Activated CD4-positive, CD25-positive, alpha-beta regulatory T cell treated with anti-CD3 and anti-CD28 coated beads, Interleukin-2, amount 50 U/mL, for 72 hours (primary cell): ENCODE measurements around the gene KLHL7.
"Not testable (repeated sequence)": the region's sequence is repeated elsewhere in the genome, so short reads cannot be mapped to it uniquely, and the experiment has no call there.

ENCODE experiments used
- DNase-seq: peaks from one replicate; pipeline ENCODE4 v3.0.0; 2021

KLHL7 gene

DNA sequence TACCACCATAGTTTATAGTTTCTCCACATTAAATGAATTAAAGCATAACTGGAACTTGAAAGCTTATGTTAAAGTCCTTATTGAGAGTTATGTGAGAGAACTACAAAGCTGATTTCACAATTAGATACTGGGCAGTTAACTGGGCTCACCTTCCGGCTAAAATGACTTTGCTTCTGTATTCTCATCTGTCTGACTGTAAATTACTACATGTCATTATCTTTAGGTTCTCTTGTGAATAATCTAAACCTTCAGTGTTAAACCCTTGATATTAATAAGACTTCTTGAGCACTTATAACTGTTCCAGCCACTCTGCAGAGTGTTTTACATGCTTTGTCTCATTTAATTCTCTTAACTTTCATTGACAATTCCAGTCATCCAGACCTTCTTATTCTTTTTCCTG, 3.9 kb downstream of the KLHL7 start:
- DNase-seq, result no peak

DNA sequence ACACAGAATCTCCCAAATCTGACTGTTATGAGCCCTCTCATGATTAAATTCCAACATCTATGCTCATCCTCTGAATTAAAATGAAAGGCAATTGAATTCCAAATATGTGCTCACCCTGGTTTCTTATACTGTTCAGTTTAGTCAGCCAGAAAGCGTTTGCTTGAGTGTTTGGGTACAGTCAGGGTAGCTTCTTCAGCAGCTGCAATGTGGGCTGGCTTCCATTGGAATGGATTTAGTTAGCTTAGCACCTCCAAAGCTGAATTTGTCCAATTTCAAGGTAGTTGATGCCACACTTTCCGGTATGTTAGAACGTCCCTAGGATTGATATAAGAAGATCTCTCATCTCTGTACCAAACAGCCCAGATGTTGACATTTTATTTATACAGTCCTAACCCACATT, 9.3 kb downstream of the KLHL7 start:
- DNase-seq, result no peak

DNA sequence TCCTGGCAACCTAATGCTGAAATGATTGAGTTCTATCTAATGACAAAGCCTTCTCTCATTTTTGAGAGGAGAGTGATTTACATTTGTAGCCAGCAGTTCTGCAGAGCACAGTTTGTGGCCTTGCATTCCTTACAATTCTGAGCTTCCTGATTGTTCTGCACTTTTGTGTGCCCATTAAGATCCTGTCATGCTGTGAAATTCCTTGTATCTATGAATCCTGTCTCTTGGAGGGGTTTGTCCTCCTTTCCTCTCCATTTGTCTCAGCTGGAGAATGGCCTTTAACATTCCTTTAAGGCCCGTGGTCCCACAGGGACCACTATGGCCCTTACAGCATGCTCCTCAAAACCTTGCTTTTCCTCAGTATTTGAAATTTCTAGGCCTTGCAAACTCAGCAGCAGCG, 10.4 kb downstream of the KLHL7 start:
- no peak for DNase-seq

DNA sequence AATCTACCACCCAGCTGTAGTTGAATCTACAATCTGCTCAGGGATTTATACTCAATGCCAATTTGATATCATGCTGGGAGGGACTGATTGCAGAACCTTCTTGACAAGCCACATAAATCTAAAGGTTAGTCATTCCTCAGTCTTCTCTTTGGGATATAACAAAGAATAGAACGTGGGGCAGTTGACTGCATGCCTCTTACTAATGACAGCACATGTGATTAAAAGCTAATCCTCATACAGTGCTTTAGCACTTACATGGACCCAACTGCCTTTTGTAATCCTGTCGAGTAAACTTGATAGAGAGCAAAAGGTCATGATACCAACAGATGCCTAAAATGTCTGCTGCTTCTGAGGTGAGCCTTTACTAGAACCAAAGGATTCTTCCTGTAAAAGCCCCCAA, 12.3 kb downstream of the KLHL7 start:
- DNase-seq, result no peak

DNA sequence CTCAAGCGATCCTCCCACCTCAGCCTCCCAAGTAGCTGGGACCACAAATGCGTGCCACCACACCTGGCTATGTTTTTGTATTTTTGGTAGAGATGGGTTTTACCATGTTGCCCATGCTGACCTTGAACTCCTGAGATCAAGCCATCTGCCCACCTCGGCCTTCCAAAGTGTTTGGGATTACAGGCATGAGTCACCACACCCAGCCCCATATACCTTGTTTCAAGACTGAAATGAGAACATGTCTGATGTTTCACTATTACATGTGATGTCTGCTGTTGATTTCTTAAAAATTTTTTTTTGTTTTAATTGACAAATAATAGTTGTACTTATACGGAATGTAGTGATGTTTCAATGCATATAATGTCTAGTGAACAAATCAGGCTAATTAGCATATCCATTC, 14.5 kb downstream of the KLHL7 start:
- DNase-seq, result no peak

DNA sequence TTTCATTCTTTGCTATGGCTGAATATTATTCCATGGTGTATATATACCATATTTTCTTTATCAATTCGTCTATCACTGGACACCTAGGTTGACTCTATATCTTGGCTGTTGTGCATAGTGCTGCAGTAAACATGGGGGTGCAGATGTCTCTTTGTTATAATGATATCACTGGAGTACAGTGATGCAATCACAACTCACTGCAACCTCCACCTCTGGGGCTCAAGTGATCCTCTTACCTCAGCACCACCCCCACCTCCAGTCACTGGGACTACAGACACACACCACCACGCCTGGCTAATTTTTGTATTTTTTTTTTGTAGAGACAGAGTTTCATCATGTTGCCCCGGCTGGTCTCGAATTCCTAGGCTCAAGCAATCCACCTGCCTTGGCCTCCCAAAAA, 15.6 kb downstream of the KLHL7 start:
- DNase-seq, result no peak

DNA sequence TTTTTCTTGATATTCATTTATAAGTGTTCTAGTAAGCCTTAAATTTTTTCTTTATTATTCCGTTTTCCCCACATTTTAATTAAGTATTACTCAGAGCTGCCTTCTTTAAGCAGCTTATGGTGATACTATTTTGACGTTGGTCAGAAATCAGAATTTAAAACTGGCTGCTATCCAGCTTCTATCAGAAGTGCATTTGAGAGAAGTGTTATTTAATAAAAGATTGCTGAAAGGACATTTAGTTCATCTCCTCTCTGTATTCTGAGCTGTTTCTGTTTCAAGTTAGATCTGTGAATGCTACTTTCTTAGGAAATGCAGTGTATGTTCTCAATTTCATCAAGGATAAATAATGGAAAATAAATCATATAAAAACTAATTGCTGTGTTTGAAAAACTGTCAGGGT, 17.4 kb downstream of the KLHL7 start:
- no peak for DNase-seq

DNA sequence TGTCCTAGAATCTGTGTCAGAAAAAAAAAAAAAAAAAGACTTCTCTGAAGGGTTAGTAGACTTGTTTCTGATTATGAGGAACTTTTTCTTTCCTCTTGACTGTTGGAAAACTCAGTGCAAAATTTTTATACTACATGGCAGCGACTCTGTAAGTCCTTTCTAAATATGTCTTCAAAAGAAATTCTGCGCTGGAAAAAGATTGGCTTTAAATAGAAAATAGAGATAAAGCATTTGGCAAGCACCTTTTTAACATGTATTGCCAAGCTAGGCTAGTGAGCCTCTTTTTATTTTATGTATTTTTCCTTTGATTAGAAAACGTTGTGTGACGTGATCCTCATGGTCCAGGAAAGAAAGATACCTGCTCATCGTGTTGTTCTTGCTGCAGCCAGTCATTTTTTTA, 17.9 kb downstream of the KLHL7 start:
- DNase-seq, result no peak

DNA sequence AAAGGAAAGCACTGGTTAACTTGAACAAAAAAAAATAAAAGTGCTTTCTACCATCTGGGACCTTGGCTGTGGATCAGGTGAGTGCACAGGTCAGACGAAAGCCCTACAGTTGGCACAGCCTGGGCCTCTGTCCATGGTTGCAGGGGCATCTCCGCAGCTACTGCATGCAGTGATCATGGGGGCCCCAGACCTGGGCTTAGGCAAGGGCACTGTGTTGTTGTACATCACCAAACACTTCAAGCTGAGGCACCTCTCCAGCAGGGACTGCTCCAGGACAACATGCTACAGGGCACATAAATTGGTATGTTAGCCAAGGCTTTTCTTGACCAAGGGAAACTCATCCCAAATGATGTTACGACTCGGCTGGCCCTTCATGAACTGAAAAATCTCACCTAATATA, 23.5 kb downstream of the KLHL7 start:
- no peak for DNase-seq

DNA sequence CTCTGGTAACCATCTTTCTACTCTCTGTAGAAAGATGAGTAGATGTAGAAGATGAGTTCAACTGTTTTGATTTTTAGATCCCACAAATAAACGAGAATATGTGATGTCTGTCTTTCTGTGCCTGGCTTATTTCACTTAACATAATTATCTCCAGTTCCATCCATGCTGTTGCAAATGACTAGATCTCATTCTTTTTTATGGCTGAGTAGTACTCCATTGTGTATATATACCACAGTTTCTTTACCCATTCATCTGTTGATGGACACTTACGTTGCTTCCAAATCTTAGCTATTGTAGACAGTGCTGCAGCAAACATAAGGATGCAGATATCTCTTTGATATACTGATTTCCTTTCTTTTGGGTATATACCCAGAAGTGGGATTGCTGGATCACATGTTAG, 26.2 kb downstream of the KLHL7 start:
- not testable (repeated sequence) for DNase-seq

DNA sequence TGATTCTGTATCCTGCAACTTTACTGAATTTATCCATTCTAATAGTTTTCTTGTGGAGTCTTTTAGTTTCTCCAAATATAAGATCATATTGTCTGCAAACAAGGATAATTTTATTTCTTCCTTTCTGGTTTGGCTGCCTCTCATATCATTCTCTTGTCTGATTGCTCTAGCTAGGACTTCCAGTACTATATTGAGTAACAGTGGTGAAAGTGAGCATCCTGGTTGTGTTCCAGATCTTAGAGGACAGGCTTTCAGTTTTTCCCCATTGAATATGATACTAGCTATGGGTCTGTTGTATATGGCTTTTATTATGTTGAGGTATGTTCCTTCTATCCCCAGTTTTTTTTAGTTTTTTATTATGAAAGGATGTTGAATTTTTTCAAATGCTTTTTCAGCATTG, 28.2 kb downstream of the KLHL7 start:
- no peak for DNase-seq

DNA sequence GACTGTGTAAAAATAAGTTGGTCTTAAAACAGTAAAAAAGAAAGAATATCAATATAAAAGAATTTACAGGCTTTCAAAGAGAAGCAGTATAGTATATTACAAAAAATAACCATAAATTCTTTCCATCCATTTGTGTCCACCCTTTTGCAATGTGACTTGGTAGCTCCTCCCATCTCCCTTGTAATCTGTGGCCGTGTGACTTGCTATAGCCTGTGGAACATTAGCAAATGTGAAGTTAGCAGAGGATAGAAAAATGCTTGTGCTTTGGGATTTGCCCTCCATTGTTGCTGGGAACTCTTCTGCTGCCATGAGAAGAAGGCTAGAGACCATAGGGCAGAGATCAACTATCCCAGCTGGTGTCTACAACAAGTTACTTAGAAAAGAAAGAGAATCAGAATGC, 30.2 kb downstream of the KLHL7 start:
- no peak for DNase-seq

DNA sequence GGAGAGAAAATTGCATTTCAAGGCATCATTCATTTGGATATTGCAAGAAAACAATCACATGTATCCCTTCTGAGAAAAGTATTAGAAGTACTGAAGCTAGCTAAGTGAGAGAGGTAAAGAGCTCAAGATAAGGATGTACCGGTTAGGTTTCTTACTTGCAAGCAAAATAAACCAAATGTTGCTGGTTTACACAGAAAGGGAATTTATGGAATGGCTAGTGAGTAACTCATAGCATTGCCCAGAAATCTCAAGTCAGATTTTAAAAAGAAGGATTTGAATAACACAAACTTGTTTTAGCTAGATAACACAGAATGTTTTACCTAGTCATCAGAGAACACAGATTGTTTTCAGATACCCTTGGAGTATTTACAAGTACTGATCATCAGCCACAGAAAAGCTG, 30.6 kb downstream of the KLHL7 start:
- no peak for DNase-seq

DNA sequence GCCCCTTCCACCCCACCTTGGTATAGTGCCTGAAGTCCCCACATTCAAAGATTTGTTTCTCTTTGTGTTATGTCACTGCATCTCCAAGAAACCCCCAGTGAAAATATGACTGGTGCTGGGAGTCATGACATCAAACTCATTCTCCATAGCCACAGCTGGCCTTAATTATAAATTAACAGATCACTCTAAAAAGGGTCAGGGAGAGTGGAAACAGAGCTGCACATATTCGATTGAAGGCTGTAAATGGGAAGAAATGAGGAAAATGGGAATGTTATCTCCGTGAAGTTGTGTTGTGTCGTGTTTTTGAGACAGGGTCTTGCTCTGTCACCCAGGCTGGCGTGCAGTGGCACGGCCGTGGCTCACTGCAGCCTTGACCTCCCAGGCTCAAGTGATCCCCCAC, 52.1 kb downstream of the KLHL7 start:
- no peak for DNase-seq

DNA sequence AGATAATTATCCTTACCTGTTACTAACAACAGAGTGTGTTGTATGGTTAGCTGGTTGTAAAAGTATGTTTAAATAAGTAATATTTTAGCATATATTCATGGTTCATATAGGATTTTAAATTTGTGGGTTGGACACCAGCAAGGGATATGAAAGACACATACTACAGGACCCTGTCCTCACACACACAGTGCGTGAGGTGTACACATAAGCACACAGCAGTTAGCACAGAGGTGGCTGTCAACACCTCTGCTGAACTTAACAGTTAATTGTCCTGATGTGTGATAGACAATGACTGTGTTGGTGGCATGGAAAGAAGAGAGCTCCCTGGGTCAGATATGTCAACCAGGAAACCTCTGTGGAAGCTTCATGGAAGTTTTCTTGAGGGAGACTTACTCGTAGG, 53.0 kb downstream of the KLHL7 start:
- no peak for DNase-seq

DNA sequence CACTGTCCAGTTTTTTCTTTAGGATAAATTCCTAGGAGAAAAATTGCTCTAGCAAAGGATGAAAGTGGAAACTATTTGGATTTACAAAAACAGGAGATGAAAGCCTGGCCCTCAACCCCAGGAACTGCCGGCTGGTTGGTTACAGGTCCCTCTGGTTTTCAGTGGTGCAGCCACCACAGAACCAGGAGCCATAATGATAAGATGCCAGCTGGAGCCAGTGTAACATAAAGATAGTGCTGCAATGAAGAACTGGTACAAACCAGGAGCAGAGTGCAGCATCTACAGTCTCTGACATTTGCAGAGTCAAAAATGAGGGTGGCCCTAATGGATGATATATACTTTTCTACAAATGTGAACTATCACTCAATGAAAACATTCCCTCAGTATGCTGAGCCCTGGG, 55.9 kb downstream of the KLHL7 start:
- no peak for DNase-seq

DNA sequence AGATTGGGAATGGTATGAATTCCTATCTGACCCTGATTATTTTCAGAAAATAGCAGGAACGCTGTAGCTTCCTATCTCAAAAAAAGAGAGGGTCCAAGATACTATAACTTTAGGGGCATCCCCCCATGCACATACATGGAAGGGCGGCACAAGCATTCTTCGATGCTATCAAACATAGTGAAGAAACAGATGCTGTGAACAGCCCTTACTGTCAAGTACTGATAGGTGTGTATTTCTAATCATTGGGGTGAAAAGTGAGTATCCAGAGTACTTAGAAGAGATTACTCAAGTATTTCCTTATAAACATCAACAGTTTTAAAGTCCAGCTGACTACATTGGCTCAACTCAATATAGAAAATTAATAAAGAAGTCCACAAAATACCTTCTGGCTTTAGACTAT, 59.3 kb downstream of the KLHL7 start:
- no peak for DNase-seq

DNA sequence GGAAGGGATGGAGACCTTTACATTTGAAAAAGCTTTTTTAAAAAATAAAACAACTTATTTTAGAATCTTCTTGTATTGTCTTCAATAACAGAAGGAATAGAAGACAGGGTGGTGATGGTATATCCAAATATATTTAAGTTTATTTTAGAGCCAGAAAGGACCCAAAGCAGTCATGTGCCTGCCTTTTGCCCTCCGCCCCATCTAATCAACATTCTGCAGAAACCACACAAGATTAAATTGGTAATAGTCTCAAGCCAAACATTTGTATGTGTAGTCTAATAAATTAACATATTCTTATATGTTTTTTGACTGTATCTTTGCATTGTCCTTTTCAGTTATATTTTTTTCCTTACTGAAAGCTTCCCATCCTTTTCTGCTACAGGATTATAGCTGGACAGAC, 59.7 kb downstream of the KLHL7 start:
- no peak for DNase-seq

DNA sequence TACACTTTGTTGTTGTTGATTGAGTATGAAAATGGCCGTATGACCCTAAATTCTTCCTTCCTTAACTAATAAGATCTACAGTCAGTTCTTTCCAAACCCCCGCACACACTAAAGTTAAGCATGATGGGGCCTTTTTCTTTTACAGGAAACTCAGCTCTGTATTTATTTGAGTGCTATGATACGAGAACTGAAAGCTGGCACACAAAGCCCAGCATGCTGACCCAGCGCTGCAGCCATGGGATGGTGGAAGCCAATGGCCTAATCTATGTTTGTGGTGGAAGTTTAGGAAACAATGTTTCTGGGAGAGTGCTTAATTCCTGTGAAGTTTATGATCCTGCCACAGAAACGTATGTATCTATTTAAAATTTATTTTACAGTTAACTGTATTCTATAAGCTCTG, 62.1 kb downstream of the KLHL7 start:
- DNase-seq, result no peak

DNA sequence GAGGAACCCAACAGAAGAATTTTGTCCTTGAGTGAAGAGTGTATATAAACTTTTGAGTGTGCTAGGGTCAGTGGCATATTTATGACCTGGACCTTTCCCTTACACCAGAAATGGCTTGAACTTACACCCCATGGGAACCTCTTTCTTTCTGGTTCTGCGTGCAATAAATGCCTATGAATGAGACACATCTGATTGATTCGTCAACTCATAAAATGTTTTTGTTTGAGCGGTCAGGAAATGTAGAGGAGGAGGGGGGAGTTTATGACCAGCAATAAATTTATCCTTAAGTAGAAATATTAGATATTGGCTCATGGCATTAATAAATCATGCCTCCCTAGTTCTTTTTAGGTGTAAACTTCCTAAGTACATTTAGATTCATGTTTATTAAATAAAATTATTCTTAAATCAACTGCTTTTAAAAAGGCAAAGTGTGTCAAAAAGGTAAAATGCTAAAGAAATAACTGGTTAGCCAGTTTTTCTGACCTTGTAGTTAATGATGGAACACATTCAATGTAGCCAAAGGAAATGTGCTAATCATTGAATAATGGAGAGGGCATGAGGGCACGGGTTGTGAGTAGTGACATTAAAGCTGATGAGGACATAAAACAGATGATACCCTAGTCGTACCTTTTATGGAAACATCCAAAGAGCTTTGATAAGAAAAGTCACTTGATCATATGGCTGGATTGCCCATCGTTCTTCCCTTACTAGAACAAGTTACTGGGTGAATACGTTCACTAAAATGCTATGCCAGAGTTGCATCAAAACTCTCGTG, 62.7 kb downstream of the KLHL7 start:
- DNase-seq, result no peak

DNA sequence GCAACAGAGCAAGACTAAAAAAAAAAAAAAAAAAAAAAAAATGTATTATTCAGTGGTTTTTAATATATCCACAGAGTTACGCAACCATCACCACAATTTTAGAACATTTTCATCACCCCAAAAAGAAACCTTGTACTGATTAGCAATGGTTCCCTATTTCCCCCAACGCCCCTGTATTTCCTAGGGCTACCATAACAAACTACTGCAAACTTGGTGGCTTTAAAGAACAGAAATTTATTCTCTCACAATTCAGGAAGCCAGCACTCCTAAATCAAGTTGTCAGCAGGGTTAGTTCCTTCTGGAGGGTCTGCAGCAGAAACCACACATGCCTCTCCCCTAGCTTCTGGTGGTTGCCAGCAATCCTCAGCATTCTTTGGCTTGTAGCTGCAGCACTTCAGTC, 70.4 kb downstream of the KLHL7 start:
- no peak for DNase-seq

DNA sequence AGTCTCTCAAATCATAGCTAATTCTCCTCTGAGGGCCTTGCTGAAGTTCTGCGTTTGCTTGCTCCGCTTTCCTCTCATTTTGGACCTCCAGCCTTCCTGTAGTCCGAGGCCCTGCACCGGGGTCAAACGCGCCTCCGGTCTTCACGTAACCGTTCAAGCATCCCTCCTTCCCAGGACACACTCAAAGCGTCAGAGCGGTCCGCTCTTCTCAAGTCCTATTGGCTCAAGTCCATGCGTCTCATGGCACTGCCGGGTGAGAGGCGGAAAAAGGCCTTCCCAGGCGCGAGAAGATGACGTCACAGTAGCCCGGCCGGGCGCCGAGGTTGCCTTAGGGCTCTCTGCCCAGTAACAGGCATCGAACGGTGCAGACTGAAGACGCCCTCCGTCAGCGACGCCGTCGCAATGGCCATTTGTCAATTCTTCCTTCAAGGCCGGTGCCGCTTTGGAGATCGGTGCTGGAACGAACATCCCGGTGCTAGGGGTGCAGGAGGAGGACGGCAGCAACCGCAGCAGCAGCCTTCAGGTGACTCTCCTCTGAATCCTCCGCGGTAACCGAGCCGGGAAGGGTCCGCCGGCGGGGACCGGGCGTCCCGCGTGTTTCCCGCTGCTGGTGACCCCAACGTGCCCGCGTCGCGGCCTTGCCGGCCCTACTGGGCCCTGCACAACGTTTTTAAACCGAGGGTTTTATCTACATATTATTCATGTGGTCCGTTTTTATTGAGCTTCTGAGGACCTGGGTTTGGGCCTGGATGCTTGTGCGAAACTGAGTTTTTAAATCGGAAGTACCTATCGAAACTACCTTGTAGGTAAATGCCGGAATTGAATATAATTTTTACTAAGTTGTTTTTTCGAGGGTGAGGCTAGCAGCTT, 76.3 kb downstream of the KLHL7 start, which contains the start of gene NUP42:
Gene NUP42 (plus strand): TSS at position 365 of the 870 bp plus-strand sequence. CDS start 38 bp downstream, at position 403.
- peak; percentile 95 for DNase-seq

DNA sequence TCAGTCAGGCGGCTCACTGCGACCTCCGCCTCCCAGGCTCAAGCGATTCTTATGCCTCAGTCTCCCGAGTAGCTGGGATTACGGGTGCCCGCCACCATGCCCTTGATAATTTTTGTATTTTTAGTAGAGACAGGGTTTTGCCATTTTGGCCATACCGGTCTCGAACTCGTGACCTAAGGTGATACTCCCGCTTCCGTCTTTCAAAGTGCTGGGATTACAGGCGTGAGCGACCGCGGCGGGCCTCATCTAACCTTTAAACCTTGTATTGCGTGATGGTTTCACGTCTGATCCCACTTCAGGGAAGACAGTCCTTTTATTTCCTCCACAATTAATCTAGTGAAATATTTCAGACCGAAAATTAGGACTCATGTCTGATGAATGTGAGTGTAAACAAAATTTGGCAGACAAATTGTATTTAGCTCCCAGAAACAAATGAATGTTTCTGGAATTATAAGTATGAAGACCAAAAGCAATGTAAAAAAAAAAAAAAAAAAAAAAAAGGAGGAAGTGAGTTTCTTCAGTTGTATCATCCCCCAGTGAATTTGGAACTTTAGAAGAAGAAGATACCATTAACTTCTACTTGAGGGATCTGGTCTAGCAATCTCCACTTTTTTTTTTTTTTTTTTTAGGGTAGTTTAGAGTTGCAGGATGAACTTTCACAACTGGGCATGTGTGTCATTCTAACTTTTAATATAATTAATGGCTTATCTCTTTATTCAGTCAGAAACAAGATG, 77.9 kb downstream of the KLHL7 start:
- DNase-seq, result no peak

DNA sequence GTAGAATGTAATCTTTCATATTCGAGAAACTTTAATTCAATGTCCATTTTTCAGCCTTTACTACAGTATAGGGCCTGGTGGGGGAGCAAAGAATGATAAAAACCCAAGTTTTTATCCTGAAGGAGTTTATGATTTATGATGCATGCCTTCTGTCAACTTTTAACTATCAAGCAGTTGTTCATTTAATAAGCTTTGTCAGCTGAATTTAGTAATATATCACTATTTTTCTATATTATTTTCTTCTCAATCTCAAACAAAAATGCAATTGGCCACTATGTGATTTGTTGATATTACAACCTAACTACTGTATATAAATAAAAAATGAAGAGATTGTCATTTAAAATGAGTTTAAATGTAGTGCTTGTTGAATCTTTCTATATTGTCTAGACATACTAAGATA, 78.7 kb downstream of the KLHL7 start:
- DNase-seq, result no peak
